GM10847 (cell line): ENCODE results near the gene ACTR8.

ENCODE experiments used
- POLR2A ChIP-seq: IDR thresholded peaks from 2 replicates; pipeline ENCODE4 v1.6.1; 2011; ENCODE audit not compliant: insufficient read length; ENCODE audit errors: extremely low read depth

ACTR8 gene

GRCh38 chr3:53883008-53883407, 1.1 kb upstream of the ACTR8 start:
- TF ChIP-seq POLR2A, result no peak

DNA sequence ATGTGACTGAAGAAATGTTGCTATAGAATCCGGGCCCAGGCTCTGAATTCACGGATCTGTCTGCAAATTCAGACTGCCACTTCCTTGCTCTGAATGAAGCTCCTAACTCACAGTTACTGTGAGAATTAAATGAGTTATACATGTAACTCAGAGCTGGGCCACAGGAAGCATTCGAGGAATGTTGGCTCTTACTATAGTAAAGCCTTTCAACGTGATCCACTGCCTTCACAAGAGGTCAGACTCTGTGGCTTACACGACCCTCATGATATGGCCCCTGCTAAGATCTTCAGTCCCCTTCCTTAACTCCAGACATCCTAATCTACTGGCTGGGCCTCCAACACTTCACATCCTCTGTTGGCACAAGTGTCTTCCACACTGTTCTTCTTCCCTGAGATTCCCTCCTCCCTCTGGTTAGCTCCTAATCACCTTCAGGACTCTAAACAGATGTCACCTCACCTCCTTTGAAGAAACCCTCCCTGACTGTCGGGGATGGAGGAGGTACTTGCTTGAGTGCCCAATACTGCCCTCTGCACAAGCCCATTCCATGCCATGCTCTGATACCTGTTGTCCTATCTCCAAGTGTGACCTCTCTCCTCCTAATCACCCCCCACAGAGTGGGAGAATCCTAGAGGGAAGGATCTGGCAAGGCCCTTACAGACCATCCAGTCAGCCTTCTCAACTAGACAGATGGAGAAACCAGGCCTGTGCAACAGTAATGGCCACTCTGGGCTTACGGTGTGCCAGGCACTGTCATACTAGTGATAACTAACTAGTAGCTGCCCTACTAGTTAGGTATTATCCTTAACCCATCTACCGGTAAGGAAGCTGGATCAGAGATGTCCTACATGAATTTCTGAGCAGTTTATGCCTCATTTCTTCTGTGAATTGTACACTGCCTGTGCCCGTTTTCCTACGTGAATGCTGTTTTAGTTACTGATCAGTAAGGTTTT, 1.3 kb downstream of the ACTR8 start:
- no peak for TF ChIP-seq POLR2A

GRCh38 chr3:53865732-53866499, 16.0 kb downstream of the ACTR8 start:
- TF ChIP-seq POLR2A, result no peak

DNA sequence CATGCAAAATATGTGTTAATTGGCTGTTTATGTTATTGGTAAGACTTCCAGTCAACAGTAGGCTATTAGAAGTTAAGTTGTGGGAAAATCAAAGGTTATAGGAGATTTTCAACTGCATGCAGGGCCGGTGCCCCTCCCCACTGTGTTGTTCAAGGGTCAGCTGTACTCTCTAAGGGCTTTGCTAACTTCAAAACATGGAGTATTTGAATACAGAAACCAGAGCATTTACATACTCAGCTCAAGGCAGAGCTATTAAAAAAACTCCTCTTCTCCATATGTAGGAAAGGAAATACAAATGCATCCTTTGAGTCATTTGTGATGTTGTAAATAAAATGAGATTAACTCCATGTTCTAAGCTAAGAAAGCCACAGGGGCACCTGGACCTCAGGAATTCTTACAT, 18.8 kb downstream of the ACTR8 start:
- no peak for TF ChIP-seq POLR2A

DNA sequence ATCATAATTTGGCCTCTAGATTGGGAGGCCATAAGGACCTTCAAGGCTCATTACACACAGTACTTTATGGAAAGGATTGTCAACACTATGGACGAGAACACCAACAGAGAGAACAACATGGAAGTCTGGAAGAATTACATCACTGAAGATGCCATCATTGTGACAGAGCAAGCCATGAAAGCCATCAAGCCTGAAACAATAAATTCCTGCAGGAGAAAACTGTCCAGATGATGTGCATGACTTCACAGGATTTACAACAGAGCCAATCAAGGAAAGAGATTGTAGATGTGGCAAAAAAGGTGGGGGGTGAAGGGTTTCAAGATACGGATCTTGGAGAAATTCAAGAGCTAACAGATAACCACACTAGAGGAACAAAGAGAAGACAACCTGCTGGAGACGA, 19.7 kb downstream of the ACTR8 start:
- TF ChIP-seq POLR2A, result no peak

DNA sequence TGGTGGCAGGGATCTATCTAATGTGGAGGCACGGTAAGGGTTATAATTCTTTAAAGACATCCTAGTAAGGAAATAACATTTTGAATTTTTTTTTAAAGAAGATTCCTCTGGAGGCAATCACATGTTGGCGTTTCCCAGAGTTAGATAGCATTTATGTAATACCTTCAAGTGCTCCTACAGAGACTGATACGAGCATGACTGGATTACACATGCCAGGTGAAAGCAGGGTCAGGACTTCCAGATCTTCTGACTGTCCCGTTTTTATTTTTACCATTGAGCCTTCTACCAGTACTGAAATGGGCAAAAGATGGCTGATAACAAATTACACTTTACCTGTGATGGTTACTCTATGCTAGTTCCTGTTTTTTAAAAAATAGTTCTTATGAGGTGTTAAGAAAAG, 21.8 kb downstream of the ACTR8 start:
- no peak for TF ChIP-seq POLR2A

- no peak for TF ChIP-seq POLR2A
Measured at GRCh38 chr3:53859178-53859577, 22.8 kb downstream of the ACTR8 start.

DNA sequence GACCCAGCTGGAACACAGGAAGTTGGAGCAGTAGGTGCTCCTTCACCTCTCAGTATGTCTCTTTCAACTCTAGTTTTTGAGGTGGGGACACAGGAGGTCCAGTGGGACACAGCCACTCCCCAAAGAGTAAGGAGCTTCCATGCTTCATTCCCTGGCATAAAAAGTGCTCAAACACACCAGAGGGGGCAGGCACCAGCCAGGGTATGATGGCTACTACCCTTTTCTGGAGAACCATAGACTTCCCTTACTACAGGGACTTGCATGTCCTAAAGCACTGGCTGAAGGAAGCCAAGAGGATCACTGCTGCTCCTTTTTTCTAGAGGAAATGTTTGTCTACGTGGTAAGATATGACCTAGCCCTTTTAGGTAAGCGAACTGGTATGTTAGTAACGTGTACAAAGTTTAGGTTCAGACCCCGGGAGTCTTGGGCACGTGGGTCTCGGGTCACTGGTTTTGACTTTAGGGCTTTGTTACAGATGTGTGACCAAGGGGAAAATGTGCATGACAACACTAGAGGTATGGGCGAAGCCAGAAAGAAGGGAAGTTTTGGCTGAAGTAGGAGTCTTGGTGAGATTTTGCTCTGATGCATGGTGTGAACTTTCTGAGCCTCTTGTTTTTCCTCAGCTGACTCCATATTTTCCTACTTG, 23.7 kb downstream of the ACTR8 start:
- TF ChIP-seq POLR2A, result no peak

DNA sequence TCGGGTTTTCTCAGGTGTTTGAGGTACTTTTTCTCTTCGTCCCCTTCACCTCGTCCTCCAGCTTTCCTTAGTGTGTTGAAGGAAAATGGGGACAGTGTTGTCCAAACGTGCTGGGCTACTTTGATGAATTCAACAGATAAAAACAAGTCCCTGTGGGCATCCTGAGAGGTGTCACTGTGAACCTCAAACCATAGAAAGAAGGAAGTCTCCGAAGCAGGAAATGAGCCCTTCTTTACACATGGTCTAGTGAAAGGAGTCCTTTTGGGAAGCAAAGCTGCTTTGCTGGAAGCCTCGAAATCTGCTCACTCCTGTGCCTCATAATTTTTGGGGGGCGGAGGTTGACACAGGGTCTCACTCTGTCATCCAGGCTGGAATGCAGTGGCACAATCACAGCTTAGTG, 25.0 kb downstream of the ACTR8 start:
- TF ChIP-seq POLR2A, result no peak

DNA sequence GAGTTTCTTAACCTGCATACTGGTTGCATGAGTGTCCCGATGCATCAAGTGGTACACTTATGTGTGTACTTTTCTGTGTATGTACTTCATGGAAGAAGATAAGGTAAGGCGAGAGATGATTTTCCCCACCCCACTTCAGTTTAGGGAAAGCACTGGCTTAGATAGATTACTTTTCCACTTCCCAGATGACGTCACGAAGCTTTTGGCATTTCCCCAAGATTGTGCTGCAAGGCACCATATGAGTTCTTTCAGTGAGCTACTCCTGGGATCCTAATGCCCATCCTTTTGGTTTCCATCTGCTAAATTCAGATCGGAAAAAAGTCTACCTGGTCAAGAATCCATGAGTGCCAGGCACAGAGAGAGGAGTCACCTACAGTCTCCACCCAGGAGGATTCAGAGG, 31.1 kb downstream of the ACTR8 start:
- no peak for TF ChIP-seq POLR2A

DNA sequence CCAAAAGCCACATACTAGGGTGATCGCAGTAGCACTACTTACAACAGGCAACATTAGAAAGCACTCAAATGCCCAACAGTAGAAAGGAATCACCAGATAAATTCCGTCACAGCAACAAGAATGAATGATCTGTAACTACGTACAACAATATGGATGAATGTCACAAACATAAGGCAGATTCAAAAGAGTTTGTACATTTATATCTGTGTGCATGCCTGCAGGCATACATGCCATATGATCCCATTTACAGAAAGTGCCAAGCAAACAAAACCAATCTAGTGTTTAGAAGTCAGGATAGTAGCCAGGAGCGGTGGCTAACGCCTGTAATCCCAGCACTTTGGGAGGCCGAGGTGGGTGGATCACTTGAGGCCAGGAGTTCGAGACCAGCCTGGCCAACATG, 32.0 kb downstream of the ACTR8 start:
- no peak for TF ChIP-seq POLR2A

DNA sequence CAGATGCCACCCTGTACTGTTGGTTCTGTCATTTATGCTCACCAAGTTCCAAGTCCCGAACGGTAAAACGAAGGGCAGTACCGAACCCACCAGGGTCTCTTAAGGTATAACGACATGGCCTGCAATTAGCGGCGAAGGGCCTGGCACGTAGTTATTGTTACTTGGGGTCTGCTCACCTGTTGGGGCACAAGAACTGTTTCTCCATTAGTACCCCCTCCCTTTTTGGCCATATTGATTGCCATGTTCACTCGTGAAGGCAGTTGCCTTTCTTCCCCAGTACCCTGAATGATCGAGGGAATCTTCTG, 35.1 kb downstream of the ACTR8 start:
- TF ChIP-seq POLR2A, result no peak

DNA sequence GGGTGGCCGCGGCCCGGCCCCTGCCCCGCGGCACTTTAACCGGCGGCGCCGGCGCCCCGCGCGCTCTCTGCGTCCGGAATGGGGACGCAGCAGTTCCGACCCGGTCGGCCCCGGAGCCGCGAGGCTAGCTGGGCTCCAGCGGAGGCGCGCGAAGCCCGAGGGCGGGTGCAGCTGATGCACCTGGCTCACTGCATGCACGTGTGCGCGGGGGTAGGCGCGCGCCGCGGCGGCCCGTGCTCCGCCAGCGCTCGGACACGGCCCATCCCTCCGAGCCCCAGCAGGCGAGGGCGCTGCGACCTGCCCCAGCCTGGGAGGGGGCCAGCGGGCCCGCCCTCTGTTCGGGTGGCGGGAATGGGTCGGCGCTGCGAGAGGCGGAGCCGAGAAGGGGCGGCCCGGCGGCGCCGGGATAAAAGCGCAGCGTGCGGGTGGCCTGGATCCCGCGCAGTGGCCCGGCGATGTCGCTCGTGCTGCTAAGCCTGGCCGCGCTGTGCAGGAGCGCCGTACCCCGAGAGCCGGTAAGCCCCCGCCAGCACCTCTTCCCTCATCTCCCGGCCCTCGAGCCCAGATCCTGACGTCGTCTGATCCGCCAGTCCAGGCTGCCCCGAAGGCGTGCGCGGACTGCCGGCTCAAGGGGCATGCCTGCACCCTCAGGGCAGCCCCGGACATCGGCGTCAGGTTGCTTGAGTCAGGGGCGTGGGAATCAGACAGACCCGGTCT, 35.7 kb downstream of the ACTR8 start, which contains the start of the genes CHDH and IL17RB:
Gene CHDH (minus strand): TSS at position 286 of the 717 bp plus-strand sequence. CDS start 22,411 bp downstream, outside the sequence.
Gene IL17RB (plus strand): TSS at position 435 of the 717 bp plus-strand sequence. CDS start 21 bp downstream, at position 456.
- peak; percentile 48 for TF ChIP-seq POLR2A

GRCh38 chr3:53845881-53846133, 36.1 kb downstream of the ACTR8 start:
- no peak for TF ChIP-seq POLR2A
